Dermis microvascular lymphatic vessel endothelial cell (primary cell): ENCODE measurements around the gene DIDO1. TPM values are rescaled to one million over a fixed set of nuclear protein-coding genes. Genes with fewer than 3 reads are reported as not detected.
"Not testable (repeated sequence)": the region's sequence is repeated elsewhere in the genome, so short reads cannot be mapped to it uniquely, and the experiment has no call there.

Experiments
- DNase-seq, 2 donors: peaks; one replicate each; pipeline versions ENCODE4 v3.0.0 to v3.0.0-alpha.2; 2010; ENCODE audit warnings: low read depth in 2 of 2
- total RNA-seq: library from RNA; depleted of rRNA; stranded (reverse); fragments of >200 nt; gene quantifications from 2 replicates; pipeline ENCODE4 v1.2.1, GENCODE V29; 2014

The DIDO1 gene
- total RNA-seq, 1 donor from 2014 or later, result 20.4 TPM

DNA sequence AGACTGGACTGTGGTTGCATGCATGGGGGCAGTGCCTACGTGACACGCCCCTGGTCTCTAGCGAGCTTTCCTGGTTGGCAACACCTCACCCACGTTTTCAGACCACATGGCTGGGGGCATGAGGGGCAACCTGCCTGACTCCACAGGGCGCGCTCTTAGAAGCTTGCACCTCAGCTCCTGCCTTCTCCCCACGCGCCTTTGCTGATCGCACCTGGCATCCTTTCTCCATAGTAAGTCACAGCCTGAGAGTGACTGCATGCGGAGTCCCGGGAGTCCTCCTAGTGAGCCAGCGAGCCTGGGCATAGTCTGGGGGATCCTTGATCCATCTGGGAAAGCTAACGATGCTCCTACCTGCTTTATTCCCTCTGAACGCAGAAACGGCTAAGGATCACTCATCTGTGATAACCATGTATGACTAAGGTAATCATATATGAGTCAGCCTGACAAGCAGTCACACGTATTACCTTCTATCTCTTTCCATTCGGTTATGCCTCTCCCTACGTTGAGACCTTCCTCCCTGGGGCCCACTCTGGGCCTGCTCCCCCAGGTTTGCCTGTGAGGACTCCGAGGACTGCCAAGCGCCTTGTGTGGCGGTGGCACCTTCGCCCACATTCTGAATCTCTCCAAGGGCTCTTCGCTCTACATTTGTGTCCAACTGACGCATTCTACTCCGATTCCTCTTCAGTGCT lies 69.2 kb downstream of the DIDO1 start:
- DNase-seq, result no peak

- no peak for DNase-seq
Measured at GRCh38 chr20:62855120-62855519, 71.2 kb downstream of the DIDO1 start.

GRCh38 chr20:62854121-62854520 lies 72.2 kb downstream of the DIDO1 start:
- no peak for DNase-seq

- not testable (repeated sequence) for DNase-seq
Measured at GRCh38 chr20:62853304-62853703, 73.0 kb downstream of the DIDO1 start.

DNA sequence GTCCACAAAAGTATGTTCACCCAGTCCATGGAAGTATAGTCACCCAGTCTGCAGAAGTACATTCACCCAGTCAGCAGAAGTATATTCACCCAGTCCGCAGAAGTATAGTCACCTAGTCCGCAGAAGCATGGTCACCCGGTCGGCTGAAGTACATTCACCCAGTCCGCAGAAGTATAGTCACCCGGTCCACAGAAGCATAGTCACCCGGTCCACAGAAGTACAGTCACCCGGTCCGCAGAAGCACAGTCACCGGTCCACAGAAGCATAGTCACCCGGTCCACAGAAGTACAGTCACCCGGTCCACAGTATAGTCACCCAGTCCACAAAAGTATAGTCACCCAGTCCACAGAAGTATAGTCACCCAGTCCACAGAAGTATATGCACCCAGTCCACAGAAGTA lies 73.5 kb downstream of the DIDO1 start:
- DNase-seq, result no peak

DNA sequence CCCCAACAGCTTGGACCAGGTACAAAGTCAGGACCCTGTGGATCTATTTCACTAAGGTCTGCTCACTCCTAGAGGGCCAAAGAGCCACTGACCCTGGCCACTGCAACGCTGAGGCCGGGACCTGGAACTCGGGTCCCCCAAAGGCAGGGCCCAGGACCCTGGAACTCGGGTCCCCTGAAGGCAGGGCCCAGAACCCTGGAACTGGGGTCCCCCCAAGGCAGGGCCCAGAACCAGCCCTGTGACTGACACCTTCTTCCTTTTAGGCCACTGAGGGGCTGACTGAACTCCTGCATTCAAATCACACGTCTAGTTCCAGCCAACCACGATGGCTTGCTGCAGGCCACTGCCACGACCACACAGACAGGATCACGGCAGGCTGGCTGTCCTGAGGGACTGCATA lies 74.1 kb downstream of the DIDO1 start:
- no peak for DNase-seq

DNA sequence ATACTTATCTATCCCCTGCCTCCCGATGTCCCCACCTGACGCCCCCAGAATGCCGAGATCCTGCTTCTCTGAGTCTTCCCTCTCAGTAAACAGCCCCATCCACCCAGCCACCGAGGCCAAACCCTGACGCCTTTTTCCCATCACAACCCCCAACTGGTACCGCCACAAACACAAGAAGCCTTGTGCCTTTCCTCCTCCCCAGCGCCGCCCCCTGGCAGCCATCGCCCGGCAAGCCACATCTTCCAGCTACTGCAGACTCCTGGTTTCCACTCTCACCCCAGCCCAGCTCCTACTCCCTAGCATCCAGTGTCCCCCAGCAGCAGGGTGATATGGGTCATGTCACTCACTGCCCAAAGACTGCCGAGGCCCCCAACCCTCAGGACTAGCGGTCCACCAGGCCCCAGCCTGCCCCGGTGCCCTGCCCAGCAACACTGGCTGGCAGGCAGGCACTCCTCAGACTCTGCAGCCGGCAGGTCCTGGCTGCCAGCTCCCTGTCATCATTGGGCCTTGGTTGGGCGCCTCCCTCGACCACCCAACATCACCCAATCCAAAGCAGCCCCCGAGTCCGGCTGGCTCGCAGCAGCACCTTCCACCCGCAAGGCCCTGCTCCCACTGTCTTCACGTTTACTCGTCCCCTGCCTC lies 75.9 kb downstream of the DIDO1 start:
- DNase-seq, result no peak

- no peak for DNase-seq
Measured at GRCh38 chr20:62849431-62849830, 76.9 kb downstream of the DIDO1 start.

- not testable (repeated sequence) for DNase-seq
Measured at GRCh38 chr20:62848917-62849316, 77.4 kb downstream of the DIDO1 start.

GRCh38 chr20:62846166-62846890 lies 80.0 kb downstream of the DIDO1 start:
- DNase-seq, result no peak

- DNase-seq, result no peak
Measured at GRCh38 chr20:62845416-62846160, 80.7 kb downstream of the DIDO1 start.

GRCh38 chr20:62844182-62844581 lies 82.1 kb downstream of the DIDO1 start:
- DNase-seq, result no peak

DNA sequence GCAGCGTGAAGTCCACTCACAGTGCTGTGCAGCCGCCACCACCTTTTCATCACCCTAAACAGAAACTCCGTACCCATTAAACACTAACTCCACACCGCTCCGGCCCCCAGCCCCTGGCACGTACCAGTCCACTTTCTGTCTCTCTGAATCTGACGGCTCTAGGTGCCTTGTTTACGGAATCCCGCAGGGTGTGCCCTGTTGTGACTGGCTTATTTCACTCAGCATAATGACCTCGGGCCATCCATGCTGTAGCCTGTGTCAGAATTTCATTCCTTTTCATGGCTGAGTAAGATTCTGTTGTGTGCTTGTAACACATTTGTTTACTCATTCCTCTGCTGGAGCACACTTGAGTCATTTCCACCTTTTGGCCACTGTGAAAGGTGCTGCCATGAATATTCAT lies 82.6 kb downstream of the DIDO1 start:
- DNase-seq, result no peak

DNA sequence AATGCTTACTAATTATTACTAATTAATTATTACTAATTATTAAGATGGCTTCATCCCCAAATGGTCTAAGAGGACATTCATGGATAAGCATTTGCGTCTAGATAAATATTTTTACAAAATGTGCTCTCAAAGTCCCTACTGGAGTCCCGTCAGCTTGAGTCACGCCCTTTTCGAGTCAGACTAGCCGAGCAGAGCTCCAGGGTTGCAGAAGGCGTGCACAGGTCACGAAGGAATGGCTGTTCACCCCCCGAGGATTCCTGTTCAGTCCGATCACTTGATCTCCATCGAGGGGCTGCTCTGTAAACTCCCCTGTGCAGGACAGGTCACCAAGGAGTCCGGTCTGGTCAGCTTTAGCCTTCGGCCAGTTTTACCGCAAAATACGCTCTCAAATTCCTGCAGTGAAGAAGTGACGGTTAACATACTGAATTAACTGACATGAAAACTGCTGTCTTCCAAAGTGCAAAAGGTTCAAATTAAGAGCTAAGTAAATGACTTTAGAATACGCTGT lies 84.5 kb downstream of the DIDO1 start:
- DNase-seq, result no peak

- DNase-seq, result no peak
Measured at GRCh38 chr20:62840244-62841197, 85.8 kb downstream of the DIDO1 start.

DNA sequence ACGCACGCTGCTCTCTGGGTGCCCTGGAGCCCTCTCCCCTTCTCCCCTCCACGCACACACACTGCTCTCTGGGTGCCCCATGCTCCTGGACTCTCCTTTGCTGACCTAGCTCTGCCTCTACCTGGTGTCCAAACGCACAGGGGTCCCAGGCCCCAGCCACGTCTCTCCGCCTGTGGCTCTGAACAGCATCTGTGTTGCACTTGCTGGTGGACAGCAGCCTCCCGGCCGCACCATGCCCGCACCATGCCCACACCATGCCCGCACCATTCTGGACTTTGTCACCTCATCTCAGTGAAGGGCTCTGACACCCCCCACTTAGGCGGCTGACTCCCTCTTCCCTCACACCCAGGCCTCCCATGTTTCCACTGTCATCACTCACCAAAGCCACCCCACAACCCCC lies 86.5 kb downstream of the DIDO1 start:
- no peak for DNase-seq

- no peak for DNase-seq
Measured at GRCh38 chr20:62839261-62839660, 87.0 kb downstream of the DIDO1 start.

DNA sequence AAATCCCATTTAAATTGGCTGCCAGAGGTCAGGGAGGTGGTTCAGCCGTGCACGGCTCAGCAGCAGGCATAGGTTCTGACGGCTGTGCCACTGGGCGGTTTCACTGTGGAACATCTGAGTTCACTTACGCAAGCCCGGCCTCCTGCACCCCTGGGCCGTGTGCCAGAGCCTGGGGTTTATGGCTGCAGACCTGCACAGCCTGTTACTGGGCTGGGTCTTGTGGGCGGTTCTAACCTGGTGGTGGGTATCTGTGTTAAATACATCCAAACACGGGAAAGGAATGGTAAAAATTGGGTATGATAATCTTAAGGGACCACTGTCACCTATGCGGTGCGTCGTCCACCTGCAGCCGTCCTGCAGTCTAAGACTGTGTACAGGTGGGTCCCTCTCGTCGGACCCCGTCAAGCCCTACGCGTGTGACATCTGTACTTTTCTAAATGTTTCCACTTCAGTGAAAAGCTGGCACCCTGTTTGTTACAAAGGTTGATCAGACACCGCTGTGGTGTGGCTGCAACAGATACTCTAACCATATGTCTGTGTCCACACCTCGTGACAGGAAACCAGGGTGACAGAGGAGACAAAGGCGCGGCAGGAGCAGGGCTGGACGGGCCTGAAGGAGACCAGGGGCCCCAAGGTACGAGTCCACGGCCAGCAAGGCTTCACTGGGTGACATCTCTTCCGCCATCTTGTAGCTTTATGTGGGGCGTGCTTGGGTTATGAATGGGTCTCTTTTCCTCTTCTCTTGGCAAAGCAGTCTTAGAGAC lies 88.0 kb downstream of the DIDO1 start:
- DNase-seq, result peak; percentile 21 to 86

GRCh38 chr20:62837790-62838127 lies 88.5 kb downstream of the DIDO1 start:
- DNase-seq, result no peak

- no peak for DNase-seq
Measured at GRCh38 chr20:62836967-62837490, 89.3 kb downstream of the DIDO1 start.
